WTC11 (cell line): ENCODE measurements around the gene GSG1L. TPM values are rescaled to one million over a fixed set of nuclear protein-coding genes. Genes with fewer than 3 reads are reported as not detected.

Experiments used
- ATAC-seq: fragments of 200-7000 bp; cut with Tn5 transposase; 2 replicates; pipeline ENCODE4 v1.10.0; 2021; ENCODE audit warnings: mild to moderate bottlenecking, moderate library complexity
- CTCF ChIA-PET: fragments of 300-600 bp; sonication (Branson Sonifier 250); formaldehyde crosslinking; loops from one replicate; lab custom pipeline; 2021; ENCODE audit warnings: antibody characterized with exemption; lab: Charles Lee
- POLR2A ChIA-PET: fragments of 350-600 bp; sonication (Branson Sonifier 250); formaldehyde crosslinking; loops from one replicate; lab custom pipeline; 2021; ENCODE audit warnings: antibody characterized with exemption; lab: Charles Lee
- DNase-seq: peaks from one replicate; pipeline ENCODE4 v3.0.0; 2021; ENCODE audit warnings: low spot score
- H3K27ac Mint-ChIP-seq: 2 replicates; pipeline ENCODE4 v1.8.0; 2021; ENCODE audit warnings: mixed read lengths
- H3K27me3 Mint-ChIP-seq: 2 replicates; pipeline ENCODE4 v1.8.0; 2021; ENCODE audit warnings: low read depth, mild to moderate bottlenecking, moderate library complexity, mixed read lengths
- H3K36me3 Mint-ChIP-seq: 2 replicates; pipeline ENCODE4 v1.8.0; 2021; ENCODE audit warnings: mixed read lengths
- H3K4me1 Mint-ChIP-seq: 2 replicates; pipeline ENCODE4 v1.8.0; 2022; ENCODE audit warnings: mixed read lengths
- H3K4me3 Mint-ChIP-seq: 2 replicates; pipeline ENCODE4 v1.8.0; 2021; ENCODE audit warnings: mild to moderate bottlenecking, moderate library complexity, mixed read lengths
- H3K9me3 Mint-ChIP-seq: 2 replicates; pipeline ENCODE4 v1.8.0; 2021; ENCODE audit warnings: mixed read lengths
- E2F4 ChIP-seq: sonication (generic); formaldehyde crosslinking; IDR thresholded peaks from 2 replicates; pipeline ENCODE4 v1.8.1; 2022; ENCODE audit warnings: low read depth, mild to moderate bottlenecking, moderate library complexity, missing genetic modification reagents, borderline replicate concordance
- ESRRA ChIP-seq: sonication (generic); formaldehyde crosslinking; IDR thresholded peaks from 2 replicates; pipeline ENCODE4 v1.8.1; 2022; ENCODE audit warnings: mild to moderate bottlenecking, missing genetic modification reagents, borderline replicate concordance
- FOXJ3 ChIP-seq: sonication (generic); formaldehyde crosslinking; IDR thresholded peaks from 2 replicates; pipeline ENCODE4 v1.9.0; 2021; ENCODE audit warnings: missing genetic modification reagents, mild to moderate bottlenecking, borderline replicate concordance
- GABPB1 ChIP-seq: sonication (generic); formaldehyde crosslinking; IDR thresholded peaks from 2 replicates; pipeline ENCODE4 v1.8.1; 2023; ENCODE audit warnings: mild to moderate bottlenecking, missing genetic modification reagents
- NFE2L1 ChIP-seq: sonication (generic); formaldehyde crosslinking; IDR thresholded peaks from 2 replicates; pipeline ENCODE4 v1.8.1; 2023; ENCODE audit warnings: missing genetic modification reagents
- NR1H2 ChIP-seq: sonication (generic); formaldehyde crosslinking; IDR thresholded peaks from 2 replicates; pipeline ENCODE4 v1.9.0; 2021; ENCODE audit warnings: mild to moderate bottlenecking, moderate library complexity, missing genetic modification reagents
- NR2C2 ChIP-seq: sonication (generic); formaldehyde crosslinking; IDR thresholded peaks from 2 replicates; pipeline ENCODE4 v1.8.0; 2022; ENCODE audit warnings: mild to moderate bottlenecking, missing genetic modification reagents
- SMAD3 ChIP-seq: sonication (generic); formaldehyde crosslinking; IDR thresholded peaks from 2 replicates; pipeline ENCODE4 v1.8.0; 2022; ENCODE audit warnings: missing genetic modification reagents, mild to moderate bottlenecking, borderline replicate concordance
- total RNA-seq: library from RNA; stranded (reverse); gene quantifications from 3 replicates; pipeline ENCODE4 v1.2.3, GENCODE V29; 2021
- TF ChIP-seq, protein P1 (sequence below): sonication (generic); formaldehyde crosslinking; IDR thresholded peaks from 2 replicates; pipeline ENCODE4 v1.8.1; 2023; ENCODE audit warnings: mild to moderate bottlenecking, missing genetic modification reagents
- TF ChIP-seq, protein P2 (sequence below): fragments of 250-450 bp; sonication (Bioruptor Pico); IDR thresholded peaks from 2 replicates; pipeline ENCODE4 v1.9.0; 2021; ENCODE audit warnings: mild to moderate bottlenecking, borderline replicate concordance
- TF ChIP-seq, protein P3 (sequence below): fragments of 250-450 bp; sonication (Bioruptor Pico); IDR thresholded peaks from 2 replicates; pipeline ENCODE4 v1.9.0; 2021; ENCODE audit warnings: mild to moderate bottlenecking
- TF ChIP-seq, protein P4 (sequence below): fragments of 250-450 bp; sonication (Bioruptor Pico); IDR thresholded peaks from 2 replicates; pipeline ENCODE4 v1.9.0; 2021; ENCODE audit warnings: mild to moderate bottlenecking
- TF ChIP-seq, protein P5 (sequence below): sonication (generic); formaldehyde crosslinking; IDR thresholded peaks from 2 replicates; pipeline ENCODE4 v1.8.1; 2023; ENCODE audit warnings: mild to moderate bottlenecking, missing genetic modification reagents, moderate library complexity

Gene GSG1L
- total RNA-seq, 1 experiment from 2014 or later: 0.28 TPM

DNA sequence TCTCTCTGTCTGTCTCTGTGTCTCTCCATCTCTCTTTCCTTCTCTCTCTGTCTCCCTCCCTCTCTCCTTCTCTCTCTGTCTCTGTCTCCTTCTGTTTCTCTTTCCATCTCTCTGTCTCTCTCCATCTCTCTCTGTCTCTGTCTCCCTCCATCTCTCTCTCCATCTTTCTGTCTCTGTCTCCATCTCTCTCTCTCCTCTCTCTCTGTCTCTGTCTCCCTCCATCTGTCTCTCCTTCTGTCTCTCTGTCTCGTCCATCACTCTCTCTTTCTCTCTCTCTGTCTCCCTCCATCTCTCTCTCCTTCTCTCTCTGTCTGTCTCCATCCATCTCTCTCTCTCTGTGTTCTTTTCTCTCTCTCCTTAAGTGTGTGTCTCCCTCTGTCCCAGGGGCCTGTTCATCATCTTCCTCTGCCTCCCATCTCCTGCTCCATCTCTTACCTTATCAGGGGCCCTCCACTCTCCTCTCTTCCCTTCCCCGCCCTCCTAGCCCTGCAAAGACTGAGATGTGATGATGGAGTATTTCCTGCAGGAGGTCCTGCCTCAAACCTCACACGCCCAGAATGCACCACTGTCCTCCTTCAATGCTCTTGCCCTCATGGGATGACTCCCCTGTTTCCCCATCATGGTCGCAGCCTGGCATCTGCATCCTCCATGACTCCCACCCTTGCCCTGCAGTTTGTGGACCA lies 193.3 kb downstream of the GSG1L start:
- Mint-ChIP-seq H3K27ac (no peak overlapping the region), H3K27me3 (peaks cover 14% of the 10 kb centered on the region), H3K9me3 (peaks cover 47% of the 10 kb centered on the region), H3K4me1 (no peaks in the 10 kb centered on the region), H3K4me3 (no peak overlapping the region), H3K36me3 (peaks cover 22% of the 10 kb centered on the region)
- POLR2A ChIA-PET: no interaction called here
- TF ChIP-seq FOXJ3 (CRISPR knock-in tag): no peak
- TF ChIP-seq ESRRA (CRISPR knock-in tag): no peak
- TF ChIP-seq, protein P1, sequence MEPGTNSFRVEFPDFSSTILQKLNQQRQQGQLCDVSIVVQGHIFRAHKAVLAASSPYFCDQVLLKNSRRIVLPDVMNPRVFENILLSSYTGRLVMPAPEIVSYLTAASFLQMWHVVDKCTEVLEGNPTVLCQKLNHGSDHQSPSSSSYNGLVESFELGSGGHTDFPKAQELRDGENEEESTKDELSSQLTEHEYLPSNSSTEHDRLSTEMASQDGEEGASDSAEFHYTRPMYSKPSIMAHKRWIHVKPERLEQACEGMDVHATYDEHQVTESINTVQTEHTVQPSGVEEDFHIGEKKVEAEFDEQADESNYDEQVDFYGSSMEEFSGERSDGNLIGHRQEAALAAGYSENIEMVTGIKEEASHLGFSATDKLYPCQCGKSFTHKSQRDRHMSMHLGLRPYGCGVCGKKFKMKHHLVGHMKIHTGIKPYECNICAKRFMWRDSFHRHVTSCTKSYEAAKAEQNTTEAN (CRISPR knock-in tag): no peak
- no peak for TF ChIP-seq SMAD3 (CRISPR knock-in tag)
- TF ChIP-seq, protein P2, sequence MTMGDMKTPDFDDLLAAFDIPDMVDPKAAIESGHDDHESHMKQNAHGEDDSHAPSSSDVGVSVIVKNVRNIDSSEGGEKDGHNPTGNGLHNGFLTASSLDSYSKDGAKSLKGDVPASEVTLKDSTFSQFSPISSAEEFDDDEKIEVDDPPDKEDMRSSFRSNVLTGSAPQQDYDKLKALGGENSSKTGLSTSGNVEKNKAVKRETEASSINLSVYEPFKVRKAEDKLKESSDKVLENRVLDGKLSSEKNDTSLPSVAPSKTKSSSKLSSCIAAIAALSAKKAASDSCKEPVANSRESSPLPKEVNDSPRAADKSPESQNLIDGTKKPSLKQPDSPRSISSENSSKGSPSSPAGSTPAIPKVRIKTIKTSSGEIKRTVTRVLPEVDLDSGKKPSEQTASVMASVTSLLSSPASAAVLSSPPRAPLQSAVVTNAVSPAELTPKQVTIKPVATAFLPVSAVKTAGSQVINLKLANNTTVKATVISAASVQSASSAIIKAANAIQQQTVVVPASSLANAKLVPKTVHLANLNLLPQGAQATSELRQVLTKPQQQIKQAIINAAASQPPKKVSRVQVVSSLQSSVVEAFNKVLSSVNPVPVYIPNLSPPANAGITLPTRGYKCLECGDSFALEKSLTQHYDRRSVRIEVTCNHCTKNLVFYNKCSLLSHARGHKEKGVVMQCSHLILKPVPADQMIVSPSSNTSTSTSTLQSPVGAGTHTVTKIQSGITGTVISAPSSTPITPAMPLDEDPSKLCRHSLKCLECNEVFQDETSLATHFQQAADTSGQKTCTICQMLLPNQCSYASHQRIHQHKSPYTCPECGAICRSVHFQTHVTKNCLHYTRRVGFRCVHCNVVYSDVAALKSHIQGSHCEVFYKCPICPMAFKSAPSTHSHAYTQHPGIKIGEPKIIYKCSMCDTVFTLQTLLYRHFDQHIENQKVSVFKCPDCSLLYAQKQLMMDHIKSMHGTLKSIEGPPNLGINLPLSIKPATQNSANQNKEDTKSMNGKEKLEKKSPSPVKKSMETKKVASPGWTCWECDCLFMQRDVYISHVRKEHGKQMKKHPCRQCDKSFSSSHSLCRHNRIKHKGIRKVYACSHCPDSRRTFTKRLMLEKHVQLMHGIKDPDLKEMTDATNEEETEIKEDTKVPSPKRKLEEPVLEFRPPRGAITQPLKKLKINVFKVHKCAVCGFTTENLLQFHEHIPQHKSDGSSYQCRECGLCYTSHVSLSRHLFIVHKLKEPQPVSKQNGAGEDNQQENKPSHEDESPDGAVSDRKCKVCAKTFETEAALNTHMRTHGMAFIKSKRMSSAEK (CRISPR knock-in tag): no peak
- TF ChIP-seq E2F4 (CRISPR knock-in tag): no peak
- TF ChIP-seq, protein P3, sequence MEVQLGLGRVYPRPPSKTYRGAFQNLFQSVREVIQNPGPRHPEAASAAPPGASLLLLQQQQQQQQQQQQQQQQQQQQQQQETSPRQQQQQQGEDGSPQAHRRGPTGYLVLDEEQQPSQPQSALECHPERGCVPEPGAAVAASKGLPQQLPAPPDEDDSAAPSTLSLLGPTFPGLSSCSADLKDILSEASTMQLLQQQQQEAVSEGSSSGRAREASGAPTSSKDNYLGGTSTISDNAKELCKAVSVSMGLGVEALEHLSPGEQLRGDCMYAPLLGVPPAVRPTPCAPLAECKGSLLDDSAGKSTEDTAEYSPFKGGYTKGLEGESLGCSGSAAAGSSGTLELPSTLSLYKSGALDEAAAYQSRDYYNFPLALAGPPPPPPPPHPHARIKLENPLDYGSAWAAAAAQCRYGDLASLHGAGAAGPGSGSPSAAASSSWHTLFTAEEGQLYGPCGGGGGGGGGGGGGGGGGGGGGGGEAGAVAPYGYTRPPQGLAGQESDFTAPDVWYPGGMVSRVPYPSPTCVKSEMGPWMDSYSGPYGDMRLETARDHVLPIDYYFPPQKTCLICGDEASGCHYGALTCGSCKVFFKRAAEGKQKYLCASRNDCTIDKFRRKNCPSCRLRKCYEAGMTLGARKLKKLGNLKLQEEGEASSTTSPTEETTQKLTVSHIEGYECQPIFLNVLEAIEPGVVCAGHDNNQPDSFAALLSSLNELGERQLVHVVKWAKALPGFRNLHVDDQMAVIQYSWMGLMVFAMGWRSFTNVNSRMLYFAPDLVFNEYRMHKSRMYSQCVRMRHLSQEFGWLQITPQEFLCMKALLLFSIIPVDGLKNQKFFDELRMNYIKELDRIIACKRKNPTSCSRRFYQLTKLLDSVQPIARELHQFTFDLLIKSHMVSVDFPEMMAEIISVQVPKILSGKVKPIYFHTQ (CRISPR knock-in tag): no peak
- TF ChIP-seq, protein P4, sequence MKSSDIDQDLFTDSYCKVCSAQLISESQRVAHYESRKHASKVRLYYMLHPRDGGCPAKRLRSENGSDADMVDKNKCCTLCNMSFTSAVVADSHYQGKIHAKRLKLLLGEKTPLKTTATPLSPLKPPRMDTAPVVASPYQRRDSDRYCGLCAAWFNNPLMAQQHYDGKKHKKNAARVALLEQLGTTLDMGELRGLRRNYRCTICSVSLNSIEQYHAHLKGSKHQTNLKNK (CRISPR knock-in tag): no peak
- TF ChIP-seq GABPB1 (CRISPR knock-in tag): no peak
- TF ChIP-seq, all 79 proteins: peak for 0
- DNase-seq (no peak), ATAC-seq (no peak)
- CTCF ChIA-PET: no interaction called here

DNA sequence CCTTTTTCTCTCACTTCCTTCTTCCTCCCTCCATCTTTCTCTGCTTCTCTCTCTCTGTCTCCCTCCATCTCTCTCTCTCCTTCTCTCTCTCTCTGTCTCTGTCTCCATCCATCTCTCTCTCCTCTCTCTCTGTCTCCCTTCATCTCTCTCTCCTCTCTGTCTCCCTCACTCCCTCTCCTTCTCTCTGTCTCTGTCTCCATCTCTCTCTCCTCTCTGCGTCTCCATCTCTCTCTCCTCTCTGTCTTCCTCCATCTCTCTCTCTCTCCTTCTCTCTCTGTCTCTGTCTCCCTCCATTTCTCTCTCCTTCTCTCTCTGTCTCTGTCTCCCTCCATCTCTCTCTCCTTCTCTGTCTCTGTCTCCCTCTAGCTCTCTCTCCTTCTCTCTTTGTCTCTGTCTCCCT lies 194.1 kb downstream of the GSG1L start:
- DNase-seq (no peak), ATAC-seq (no peak)
- CTCF ChIA-PET: interaction anchor here (1.0 to 3.0 kb wide), 8 partner anchors 11 to 229 kb away, joined by 3 to 100 read pairs (median 18); no protein-coding TSS in a partner anchor
- Mint-ChIP-seq H3K4me1 (no peaks in the 10 kb centered on the region), H3K27ac (no peak overlapping the region), H3K27me3 (peaks cover 7% of the 10 kb centered on the region), H3K9me3 (peaks cover 41% of the 10 kb centered on the region), H3K4me3 (no peak overlapping the region), H3K36me3 (peaks cover 14% of the 10 kb centered on the region)
- TF ChIP-seq, protein P5, sequence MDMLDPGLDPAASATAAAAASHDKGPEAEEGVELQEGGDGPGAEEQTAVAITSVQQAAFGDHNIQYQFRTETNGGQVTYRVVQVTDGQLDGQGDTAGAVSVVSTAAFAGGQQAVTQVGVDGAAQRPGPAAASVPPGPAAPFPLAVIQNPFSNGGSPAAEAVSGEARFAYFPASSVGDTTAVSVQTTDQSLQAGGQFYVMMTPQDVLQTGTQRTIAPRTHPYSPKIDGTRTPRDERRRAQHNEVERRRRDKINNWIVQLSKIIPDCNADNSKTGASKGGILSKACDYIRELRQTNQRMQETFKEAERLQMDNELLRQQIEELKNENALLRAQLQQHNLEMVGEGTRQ: no peak
- no peak for TF ChIP-seq NR1H2 (CRISPR knock-in tag)
- no peak for TF ChIP-seq NFE2L1
- no peak for TF ChIP-seq NR2C2 (CRISPR knock-in tag)
- POLR2A ChIA-PET: no interaction called here
